Measurements from ENCODE around the gene SYTL3.
"Not testable (repeated sequence)": the region's sequence is repeated elsewhere in the genome, so short reads cannot be mapped to it uniquely, and the experiment has no call there.

SYTL3 gene

DNA sequence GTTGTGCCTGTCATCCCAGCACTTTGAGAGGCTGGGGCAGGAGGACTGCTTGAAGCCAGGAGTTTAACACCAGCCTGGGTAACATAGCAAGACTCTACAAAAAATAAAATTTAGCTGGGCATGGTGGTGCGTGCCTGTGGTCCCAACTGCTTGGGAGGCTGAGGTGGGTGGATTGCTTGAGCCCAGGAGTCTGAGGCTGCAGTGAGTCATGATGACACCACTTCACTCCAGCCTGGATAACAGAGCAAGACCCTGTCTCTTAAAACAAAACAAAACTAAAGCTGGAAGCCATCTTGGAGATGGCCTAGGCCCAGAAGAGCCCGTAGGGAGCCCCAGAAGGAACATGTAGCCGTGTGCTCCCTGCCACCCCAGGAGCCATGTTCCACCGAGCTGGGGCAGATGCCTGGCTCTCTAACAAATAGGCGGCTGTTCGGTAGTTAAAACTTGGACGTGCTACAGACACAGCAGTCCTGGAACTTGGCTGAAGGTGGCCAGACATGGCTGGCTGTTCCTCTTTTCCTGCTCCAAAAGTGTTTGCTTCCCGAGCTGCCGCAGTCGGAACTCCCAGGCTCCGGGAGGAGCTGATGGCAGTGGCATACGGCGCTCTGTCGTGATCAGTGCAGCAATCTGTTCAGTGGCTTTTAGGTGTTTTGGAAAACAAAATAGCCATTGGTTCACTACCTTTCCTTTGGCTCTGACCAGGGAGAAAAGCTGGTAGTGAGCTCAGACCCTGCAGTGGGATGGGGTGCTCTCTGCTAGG, 42.3 kb upstream of the SYTL3 start:
- no peak overlapping the region for H3K4me3 ChIP-seq (ENCODE audit: control insufficient read depth, low read depth, low read length)
- DNase-seq (ENCODE audit: low read depth): peak; percentile 58
- TF ChIP-seq, protein P1, sequence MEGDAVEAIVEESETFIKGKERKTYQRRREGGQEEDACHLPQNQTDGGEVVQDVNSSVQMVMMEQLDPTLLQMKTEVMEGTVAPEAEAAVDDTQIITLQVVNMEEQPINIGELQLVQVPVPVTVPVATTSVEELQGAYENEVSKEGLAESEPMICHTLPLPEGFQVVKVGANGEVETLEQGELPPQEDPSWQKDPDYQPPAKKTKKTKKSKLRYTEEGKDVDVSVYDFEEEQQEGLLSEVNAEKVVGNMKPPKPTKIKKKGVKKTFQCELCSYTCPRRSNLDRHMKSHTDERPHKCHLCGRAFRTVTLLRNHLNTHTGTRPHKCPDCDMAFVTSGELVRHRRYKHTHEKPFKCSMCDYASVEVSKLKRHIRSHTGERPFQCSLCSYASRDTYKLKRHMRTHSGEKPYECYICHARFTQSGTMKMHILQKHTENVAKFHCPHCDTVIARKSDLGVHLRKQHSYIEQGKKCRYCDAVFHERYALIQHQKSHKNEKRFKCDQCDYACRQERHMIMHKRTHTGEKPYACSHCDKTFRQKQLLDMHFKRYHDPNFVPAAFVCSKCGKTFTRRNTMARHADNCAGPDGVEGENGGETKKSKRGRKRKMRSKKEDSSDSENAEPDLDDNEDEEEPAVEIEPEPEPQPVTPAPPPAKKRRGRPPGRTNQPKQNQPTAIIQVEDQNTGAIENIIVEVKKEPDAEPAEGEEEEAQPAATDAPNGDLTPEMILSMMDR (conservative IDR thresholded peaks at IDR 0.05; ENCODE audit: control insufficient read depth, insufficient read depth, low read depth, low read length): no peak

DNA sequence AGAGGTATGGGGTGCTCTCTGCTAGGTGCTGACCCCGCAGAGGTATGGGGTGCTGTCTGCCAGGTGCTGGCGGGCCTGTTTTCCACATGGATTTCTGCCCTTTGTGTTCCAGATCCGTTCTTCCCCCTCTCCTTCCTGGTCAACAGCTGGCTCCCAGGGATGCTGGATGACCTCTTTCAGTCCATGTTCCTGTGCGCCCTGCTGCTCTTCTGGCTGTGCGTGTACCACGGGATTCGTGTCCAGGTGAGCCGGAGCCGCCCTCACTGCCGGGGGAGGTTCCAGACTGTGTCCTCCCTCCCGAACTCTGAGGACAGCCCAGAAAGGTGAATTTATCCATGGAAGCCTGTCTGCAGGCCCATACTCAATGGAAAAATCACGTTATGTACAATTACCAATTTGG, 41.6 kb upstream of the SYTL3 start:
- H3K4me3 ChIP-seq (ENCODE audit: control insufficient read depth, low read depth, low read length): no peak overlapping the region
- TF ChIP-seq, protein P1 (conservative IDR thresholded peaks at IDR 0.05; ENCODE audit: control insufficient read depth, insufficient read depth, low read depth, low read length): no peak
- DNase-seq (ENCODE audit: low read depth): no peak

DNA sequence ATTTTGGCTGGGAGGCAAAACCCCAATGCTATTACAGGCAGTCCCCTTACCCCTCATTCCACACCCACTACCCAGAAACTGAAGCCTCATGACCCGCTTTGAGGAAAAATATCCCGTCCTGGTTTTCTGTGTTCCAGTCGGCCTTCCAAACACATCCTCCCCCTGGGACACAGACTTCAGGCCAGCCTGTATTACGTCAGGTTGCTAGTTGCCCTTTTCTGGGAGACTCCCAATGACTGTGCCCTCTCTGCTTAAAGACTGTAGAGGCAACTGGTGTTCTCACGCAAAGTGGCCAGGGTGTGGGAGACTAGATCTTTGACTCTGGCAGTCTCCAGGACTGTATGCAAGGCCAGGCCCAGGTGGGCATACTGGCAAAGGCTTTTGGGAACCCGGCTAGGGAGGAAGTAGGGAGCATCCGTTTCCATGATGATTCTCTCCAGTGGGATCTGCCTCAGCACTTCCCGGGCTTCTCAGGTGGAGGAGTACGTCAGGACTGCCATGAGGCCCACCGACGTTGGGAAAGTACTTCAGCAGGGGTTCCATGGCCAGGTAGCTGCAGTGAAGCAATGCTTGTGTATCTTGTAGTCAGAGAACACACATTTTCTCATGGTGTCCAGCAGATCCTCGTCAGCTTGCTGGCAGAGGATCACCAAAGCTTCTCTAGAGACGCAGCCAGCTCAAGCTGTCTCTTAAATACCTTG, 40.2 kb upstream of the SYTL3 start:
- TF ChIP-seq, protein P1 (conservative IDR thresholded peaks at IDR 0.05; ENCODE audit: control insufficient read depth, insufficient read depth, low read depth, low read length): no peak
- no peak overlapping the region for H3K4me3 ChIP-seq (ENCODE audit: control insufficient read depth, low read depth, low read length)
- no peak for DNase-seq (ENCODE audit: low read depth)

DNA sequence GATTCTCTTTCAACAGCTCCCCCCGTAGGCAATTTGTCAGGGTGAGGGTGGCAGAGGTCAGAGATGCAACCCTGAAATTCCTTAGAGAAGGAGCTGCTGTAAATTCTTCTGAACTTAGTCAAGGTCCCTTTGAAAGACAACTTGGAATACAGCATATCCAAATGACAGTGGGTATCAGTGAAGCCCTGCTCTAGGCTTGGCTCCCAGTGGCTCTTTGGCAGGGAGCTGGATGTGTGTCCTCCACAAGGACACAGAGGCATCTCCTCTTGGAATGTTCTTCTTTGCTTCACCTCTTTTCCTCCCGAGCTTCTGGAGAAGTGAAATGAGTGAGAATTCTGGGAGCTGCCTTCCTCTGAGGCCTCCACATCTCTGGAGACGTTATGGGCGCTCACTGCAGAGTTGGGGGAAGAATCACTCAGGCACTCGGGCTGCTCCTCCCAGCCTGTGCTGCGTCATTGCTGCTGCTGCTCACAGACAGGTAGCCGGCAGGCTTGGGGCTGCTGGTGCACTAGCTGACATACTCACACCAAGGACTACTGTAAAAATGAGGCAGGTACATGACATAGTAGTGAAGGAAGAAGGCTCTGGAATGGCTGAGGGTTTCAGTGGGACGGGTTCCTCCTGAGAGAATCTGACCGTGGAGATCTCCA, 39.4 kb upstream of the SYTL3 start:
- TF ChIP-seq, protein P1 (conservative IDR thresholded peaks at IDR 0.05; ENCODE audit: control insufficient read depth, insufficient read depth, low read depth, low read length): no peak
- DNase-seq (ENCODE audit: low read depth): no peak

DNA sequence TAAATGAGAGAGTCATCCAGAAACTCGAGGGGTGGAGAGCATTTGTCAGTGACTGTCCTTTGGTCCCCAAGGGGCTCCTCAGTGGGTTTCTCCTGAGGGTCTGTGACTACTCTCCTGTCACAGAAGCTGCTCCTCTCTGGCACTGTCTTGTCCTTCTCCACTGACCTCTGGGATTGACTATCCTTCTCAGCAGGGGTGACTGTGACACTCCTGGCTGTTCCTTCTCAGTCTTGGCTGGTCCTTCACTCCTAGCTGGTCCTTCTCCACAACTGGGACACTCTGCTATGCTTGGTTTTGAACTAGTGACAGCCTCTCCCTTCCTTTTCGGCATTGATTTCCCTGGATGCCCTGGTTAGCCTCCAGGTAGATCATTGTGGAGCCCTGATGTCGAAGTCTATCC, 38.8 kb upstream of the SYTL3 start:
- no peak for DNase-seq (ENCODE audit: low read depth)
- no peak overlapping the region for H3K4me3 ChIP-seq (ENCODE audit: control insufficient read depth, low read depth, low read length)
- TF ChIP-seq, protein P1 (conservative IDR thresholded peaks at IDR 0.05; ENCODE audit: control insufficient read depth, insufficient read depth, low read depth, low read length): no peak

More for the DNA sequence above, 39.4 kb upstream of the SYTL3 start:
- H3K4me3 ChIP-seq (ENCODE audit: control insufficient read depth, low read depth, low read length): no peak overlapping the region

DNA sequence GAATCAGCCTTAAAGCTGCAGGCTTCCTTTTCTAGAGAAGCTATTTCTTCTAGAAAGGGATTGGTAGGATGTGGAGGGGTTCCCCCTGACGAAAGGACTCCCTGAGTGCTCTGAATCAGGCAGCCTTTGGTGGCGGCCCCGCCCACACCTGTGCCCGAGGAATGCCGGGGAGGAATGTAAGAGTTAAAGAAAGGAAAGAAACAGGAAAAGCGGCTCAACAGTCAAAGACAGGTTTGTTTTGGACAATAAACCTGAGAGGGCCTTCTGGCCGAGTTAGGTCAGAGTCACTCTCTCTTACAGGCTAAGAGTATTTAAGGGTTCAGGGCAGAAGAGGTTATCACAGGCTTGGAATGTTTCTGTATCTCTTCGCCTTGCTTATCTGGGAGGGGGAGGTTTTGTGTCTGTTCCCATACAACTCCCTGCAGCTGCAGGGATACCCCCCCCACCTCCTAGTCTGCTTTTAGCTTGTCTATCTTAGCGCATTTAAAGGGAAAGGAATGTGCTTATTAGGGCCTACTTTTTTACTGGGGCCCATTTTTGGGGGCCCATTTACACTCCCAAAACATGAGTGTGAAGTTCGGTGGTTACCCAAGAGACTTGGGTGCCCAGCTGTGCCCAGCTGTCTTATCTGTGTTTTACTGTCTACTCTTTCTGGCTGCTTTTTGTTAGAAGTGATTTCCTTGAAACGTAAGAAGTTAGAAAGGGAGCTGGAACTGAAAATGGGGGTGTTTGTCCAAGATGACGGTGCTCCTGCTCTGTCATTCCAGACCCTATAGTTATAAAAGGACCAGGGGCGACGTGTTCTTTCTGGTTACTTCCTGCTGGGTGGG, 38.1 kb upstream of the SYTL3 start:
- TF ChIP-seq, protein P1 (conservative IDR thresholded peaks at IDR 0.05; ENCODE audit: control insufficient read depth, insufficient read depth, low read depth, low read length): no peak
- no peak overlapping the region for H3K4me3 ChIP-seq (ENCODE audit: control insufficient read depth, low read depth, low read length)
- no peak for DNase-seq (ENCODE audit: low read depth)

DNA sequence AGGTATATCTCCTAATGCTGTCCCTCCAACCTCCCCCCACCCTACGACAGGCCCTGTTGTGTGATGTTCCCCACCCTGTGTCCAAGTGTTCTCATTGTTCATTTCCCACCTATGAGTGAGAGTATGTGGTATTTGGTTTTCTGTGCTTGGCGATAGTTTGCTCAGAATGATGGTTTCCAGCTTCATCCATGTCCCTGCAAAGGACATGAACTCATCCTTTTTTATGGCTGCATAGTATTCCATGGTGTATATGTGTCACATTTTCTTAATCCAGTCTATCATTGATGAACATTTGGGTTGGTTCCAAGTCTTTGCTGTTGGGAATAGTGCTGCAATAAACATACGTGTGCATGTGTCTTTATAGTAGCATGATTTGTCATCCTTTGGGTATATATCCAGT, 35.2 kb upstream of the SYTL3 start:
- not testable (repeated sequence) for DNase-seq (ENCODE audit: low read depth); H3K4me3 ChIP-seq (ENCODE audit: control insufficient read depth, low read depth, low read length)

DNA sequence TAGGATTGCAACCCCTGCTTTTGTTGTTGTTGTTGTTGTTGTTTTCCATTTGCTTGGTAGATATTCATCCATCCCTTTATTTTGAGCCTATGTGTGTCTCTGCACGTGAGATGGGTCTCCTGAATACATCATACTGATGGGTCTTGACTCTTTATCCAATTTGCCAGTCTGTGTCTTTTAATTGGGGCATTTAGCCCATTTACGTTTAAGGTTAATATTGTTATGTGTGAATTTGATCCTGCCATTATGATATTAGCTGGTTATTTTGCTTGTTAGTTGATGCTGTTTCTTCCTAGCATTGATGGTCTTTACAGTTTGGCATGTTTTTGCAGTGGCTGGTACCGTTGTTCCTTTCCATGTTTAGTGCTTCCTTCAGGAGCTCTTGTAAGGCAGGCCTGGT, 31.6 kb upstream of the SYTL3 start:
- not testable (repeated sequence) for H3K4me3 ChIP-seq (ENCODE audit: control insufficient read depth, low read depth, low read length); DNase-seq (ENCODE audit: low read depth)

Data from fibroblast of mammary gland (primary cell).